ENCODE measurements around the gene COA1. TPM values are rescaled to one million over a fixed set of nuclear protein-coding genes. Genes with fewer than 3 reads are reported as not detected.

The COA1 gene
- total RNA-seq, 4 donors from 2014 or later, result 31.8 to 53.2 (median 39.8) TPM

- Histone ChIP-seq H3K27me3 (no peaks in the 10 kb centered on the region), H3K9me3 (no peaks in the 10 kb centered on the region), H3K36me3 (peaks cover 0 to 20% (median 3%) of the 10 kb centered on the region in 4 donors), H3K4me3 (no peak overlapping the region), H3K27ac (peak overlapping the region in 1 of 4 donors; percentile 2), H3K4me1 (peaks cover 0 to 3% (median 0%) of the 10 kb centered on the region in 4 donors)
- 74 to 79% methylated on average over 5 of the region's 5 CpGs for WGBS, 2 donors (ENCODE audit: low coverage in 1 of 2)
- DNase-seq, result no peak
- TF ChIP-seq EP300 (IDR thresholded peaks at IDR 0.05; ENCODE audit: low read depth), result no peak
- TF ChIP-seq POLR2A (IDR thresholded peaks at IDR 0.05), result no peak
- no peak for TF ChIP-seq CTCF (IDR thresholded peaks at IDR 0.05)
- intact Hi-C loops (cut with DNase I; ENCODE audit: low total_unique reads) (no loop called here), in situ Hi-C loops (cut with MboI; ENCODE audit: low pct_ligation_motif_present in 1 of 4, low pct_unique_long_range_greater_than_20kb in 1 of 4, low sequenced_read_pairs in 3 of 4) (no loop called here)
Measured at GRCh38 chr7:43621729-43622448, 107.4 kb downstream of the COA1 start.

- H3K9me3 ChIP-seq, result no peaks in the 10 kb centered on the region
- H3K27me3 ChIP-seq, result no peaks in the 10 kb centered on the region
- no peak overlapping the region for H3K27ac ChIP-seq
- in situ Hi-C loops (cut with MboI; ENCODE audit: low pct_ligation_motif_present in 1 of 4, low pct_unique_long_range_greater_than_20kb in 1 of 4, low sequenced_read_pairs in 3 of 4), result no loop called here
- intact Hi-C loops (cut with DNase I; ENCODE audit: low total_unique reads), result no loop called here
- DNase-seq, result no peak
- TF ChIP-seq POLR2AphosphoS5 (IDR thresholded peaks at IDR 0.05), result no peak
- TF ChIP-seq POLR2A (IDR thresholded peaks at IDR 0.05), result no peak
- TF ChIP-seq EP300 (IDR thresholded peaks at IDR 0.05; ENCODE audit: low read depth), result no peak
- TF ChIP-seq CTCF (IDR thresholded peaks at IDR 0.05), result no peak
- H3K4me3 ChIP-seq, result no peak overlapping the region
- peaks cover 0 to 21% (median under 1%) of the 10 kb centered on the region in 4 donors for H3K36me3 ChIP-seq
- peaks cover 0 to 3% (median 0%) of the 10 kb centered on the region in 4 donors for H3K4me1 ChIP-seq
- WGBS, 2 donors (ENCODE audit: low coverage in 1 of 2), result 88 to 92% methylated on average over 3 to 4 of the region's 4 CpGs
Measured at GRCh38 chr7:43619213-43620012, 109.9 kb downstream of the COA1 start.

GRCh38 chr7:43618073-43618472, 111.2 kb downstream of the COA1 start:
- Histone ChIP-seq H3K27me3 (no peaks in the 10 kb centered on the region), H3K4me3 (no peak overlapping the region), H3K9me3 (no peaks in the 10 kb centered on the region), H3K36me3 (peaks cover 0 to 19% (median 0%) of the 10 kb centered on the region in 4 donors), H3K4me1 (peaks cover 0 to 8% (median 3%) of the 10 kb centered on the region in 4 donors), H3K27ac (no peak overlapping the region)
- intact Hi-C loops (cut with DNase I; ENCODE audit: low total_unique reads) (no loop called here), in situ Hi-C loops (cut with MboI; ENCODE audit: low pct_ligation_motif_present in 1 of 4, low pct_unique_long_range_greater_than_20kb in 1 of 4, low sequenced_read_pairs in 3 of 4) (no loop called here)
- WGBS, 2 donors (ENCODE audit: low coverage in 1 of 2), result 54 to 66% methylated on average over 4 of the region's 4 CpGs
- no peak for DNase-seq
- TF ChIP-seq CTCF (IDR thresholded peaks at IDR 0.05) (no peak), EP300 (IDR thresholded peaks at IDR 0.05; ENCODE audit: low read depth) (no peak), POLR2AphosphoS5 (IDR thresholded peaks at IDR 0.05) (no peak), POLR2A (IDR thresholded peaks at IDR 0.05) (no peak)

- Histone ChIP-seq H3K27me3 (no peaks in the 10 kb centered on the region), H3K4me3 (no peak overlapping the region), H3K36me3 (peaks cover 0 to 19% (median 0%) of the 10 kb centered on the region in 4 donors), H3K27ac (no peak overlapping the region), H3K4me1 (peaks cover 4 to 17% (median 10%) of the 10 kb centered on the region in 4 donors), H3K9me3 (no peaks in the 10 kb centered on the region)
- in situ Hi-C loops (cut with MboI; ENCODE audit: low pct_ligation_motif_present in 1 of 4, low pct_unique_long_range_greater_than_20kb in 1 of 4, low sequenced_read_pairs in 3 of 4), result no loop called here
- DNase-seq, result no peak
- 93 to 94% methylated on average over 3 to 4 of the region's 4 CpGs for WGBS, 2 donors (ENCODE audit: low coverage in 1 of 2)
- no peak for TF ChIP-seq EP300 (IDR thresholded peaks at IDR 0.05; ENCODE audit: low read depth)
- no peak for TF ChIP-seq CTCF (IDR thresholded peaks at IDR 0.05)
- TF ChIP-seq POLR2AphosphoS5 (IDR thresholded peaks at IDR 0.05), result no peak
- TF ChIP-seq POLR2A (IDR thresholded peaks at IDR 0.05), result no peak
- intact Hi-C loops (cut with DNase I; ENCODE audit: low total_unique reads), result no loop called here
Measured at GRCh38 chr7:43616977-43617376, 112.3 kb downstream of the COA1 start.
